ENCODE measurements around the gene TBC1D16.

The TBC1D16 gene

DNA sequence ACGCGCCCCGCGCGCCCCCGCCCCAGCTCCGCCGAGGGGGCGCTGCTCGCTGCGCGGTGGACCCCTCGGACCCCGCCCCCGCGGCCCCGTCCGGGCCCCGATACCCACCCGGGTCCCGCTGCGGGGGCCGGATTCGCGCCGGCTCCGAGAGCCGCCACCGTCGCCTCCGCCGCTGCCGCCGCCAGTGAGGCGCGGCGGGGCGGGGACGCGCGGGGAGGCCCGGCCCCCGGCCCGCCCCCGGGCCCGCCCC lies at the start of gene TBC1D16:
Gene TBC1D16 (minus strand): TSS at position 186 of the 250 bp plus-strand sequence. CDS start 22,325 bp downstream, outside the sequence.
- TF ChIP-seq CTCF (IDR thresholded peaks at IDR 0.05; ENCODE audit: low read depth, low read length): no peak
- H3K4me3 ChIP-seq (replicated peaks in 1 of 2; ENCODE audit: low read depth in 2 of 2, low read length in 2 of 2): peak within 1 kb of the TSS; percentile 82 to 91
- no peak for DNase-seq (ENCODE audit: low read depth in 2 of 2)

- no peak overlapping the region for H3K4me3 ChIP-seq (replicated peaks in 1 of 2; ENCODE audit: low read depth in 2 of 2, low read length in 2 of 2)
- no peak for TF ChIP-seq CTCF (IDR thresholded peaks at IDR 0.05; ENCODE audit: low read depth, low read length)
- DNase-seq (ENCODE audit: low read depth in 2 of 2): no peak
Observed at GRCh38 chr17:80084773-80085172, 49.1 kb upstream of the TBC1D16 start.

DNA sequence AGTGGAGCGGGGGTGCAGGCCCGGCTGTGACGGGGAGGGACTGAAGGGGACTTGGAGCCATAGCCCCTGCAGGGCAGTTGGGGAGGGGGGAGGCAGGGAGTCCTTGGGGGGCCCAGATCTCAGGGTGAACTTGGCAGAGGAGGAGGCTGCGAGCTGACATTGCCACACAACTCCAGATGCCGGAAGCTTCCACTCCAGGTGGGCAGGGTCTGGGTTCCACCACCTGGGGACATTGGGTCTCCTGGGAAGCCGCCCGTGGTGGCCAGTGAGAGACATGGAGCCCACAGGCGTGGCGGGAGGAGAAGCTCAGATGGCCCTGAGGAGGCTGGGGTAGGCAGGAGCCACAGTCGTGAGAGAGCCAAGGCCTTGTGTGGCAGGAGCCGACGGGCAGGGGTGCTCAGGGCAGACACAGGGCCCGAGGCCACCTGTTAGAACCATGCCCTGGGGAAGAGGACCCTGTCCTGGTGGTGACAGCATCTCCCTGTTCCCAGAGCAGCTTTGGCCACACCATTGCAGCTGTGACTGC lies 47.5 kb upstream of the TBC1D16 start:
- no peak overlapping the region for H3K4me3 ChIP-seq (replicated peaks in 1 of 2; ENCODE audit: low read depth in 2 of 2, low read length in 2 of 2)
- TF ChIP-seq CTCF (IDR thresholded peaks at IDR 0.05; ENCODE audit: low read depth, low read length): no peak
- no peak for DNase-seq (ENCODE audit: low read depth in 2 of 2)

- H3K4me3 ChIP-seq (replicated peaks in 1 of 2; ENCODE audit: low read depth in 2 of 2, low read length in 2 of 2): no peak overlapping the region
- peak; percentile 82 to 84 for DNase-seq (ENCODE audit: low read depth in 2 of 2)
- TF ChIP-seq CTCF (IDR thresholded peaks at IDR 0.05; ENCODE audit: low read depth, low read length): peak; percentile 69
Observed at GRCh38 chr17:80082403-80083135, 46.9 kb upstream of the TBC1D16 start.

DNA sequence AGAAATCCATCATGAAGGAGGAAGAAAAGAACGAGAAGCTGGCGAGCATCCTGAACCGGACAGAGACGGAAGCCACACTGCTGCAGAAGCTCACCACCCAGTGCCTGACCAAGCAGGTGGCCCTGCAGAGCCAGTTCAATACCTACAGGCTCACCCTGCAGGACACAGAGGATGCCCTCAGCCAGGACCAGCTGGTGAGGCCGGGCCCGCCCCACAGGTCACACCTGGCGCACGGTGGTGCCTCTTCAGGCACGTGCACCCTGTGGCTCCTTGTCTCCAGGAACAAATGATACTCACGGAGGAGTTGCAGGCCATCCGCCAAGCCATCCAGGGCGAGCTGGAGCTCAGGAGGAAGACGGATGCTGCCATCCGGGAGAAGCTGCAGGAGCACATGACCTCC lies 45.9 kb upstream of the TBC1D16 start:
- TF ChIP-seq CTCF (IDR thresholded peaks at IDR 0.05; ENCODE audit: low read depth, low read length): no peak
- H3K4me3 ChIP-seq (replicated peaks in 1 of 2; ENCODE audit: low read depth in 2 of 2, low read length in 2 of 2): no peak overlapping the region
- no peak for DNase-seq (ENCODE audit: low read depth in 2 of 2)

- no peak overlapping the region for H3K4me3 ChIP-seq (replicated peaks in 1 of 2; ENCODE audit: low read depth in 2 of 2, low read length in 2 of 2)
- no peak for TF ChIP-seq CTCF (IDR thresholded peaks at IDR 0.05; ENCODE audit: low read depth, low read length)
- DNase-seq (ENCODE audit: low read depth in 2 of 2): peak; percentile 20 to 53
Observed at GRCh38 chr17:80080081-80080480, 44.4 kb upstream of the TBC1D16 start.

DNA sequence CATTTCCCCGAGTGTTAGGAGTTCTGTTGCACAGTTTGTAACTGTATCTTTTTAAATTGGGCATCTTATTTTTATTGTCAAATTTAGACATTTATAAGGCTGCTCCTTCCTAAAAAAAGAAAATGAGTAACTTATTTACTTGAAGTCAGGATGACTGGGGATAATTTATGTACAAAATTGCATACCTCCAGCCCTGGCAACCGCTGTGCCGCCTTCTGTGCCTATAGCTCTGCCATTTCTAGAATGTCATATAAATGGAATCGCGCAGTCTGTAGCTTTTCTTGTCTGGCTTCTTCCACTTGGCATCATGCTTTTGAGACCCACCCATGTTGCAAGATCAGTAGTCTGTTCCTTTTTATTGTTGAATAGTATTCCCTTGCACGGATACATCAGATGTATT lies 36.7 kb upstream of the TBC1D16 start:
- no peak for TF ChIP-seq CTCF (IDR thresholded peaks at IDR 0.05; ENCODE audit: low read depth, low read length)
- H3K4me3 ChIP-seq (replicated peaks in 1 of 2; ENCODE audit: low read depth in 2 of 2, low read length in 2 of 2): no peak overlapping the region
- no peak for DNase-seq (ENCODE audit: low read depth in 2 of 2)
